Dedifferentiated amniotic fluid mesenchymal stem cell (primary cell): Measurements from ENCODE around the gene SWI5.
A peak's percentile ranks its signal among the peaks of the same experiment; 100 is the strongest.
"Not testable (repeated sequence)": the region's sequence is repeated elsewhere in the genome, so short reads cannot be mapped to it uniquely, and the experiment has no call there.

Experiments used
- DNase-seq: peaks from one replicate; pipeline ENCODE4 v3.0.0-alpha.2; 2016; ENCODE audit errors: extremely low spot score

The SWI5 gene

DNA sequence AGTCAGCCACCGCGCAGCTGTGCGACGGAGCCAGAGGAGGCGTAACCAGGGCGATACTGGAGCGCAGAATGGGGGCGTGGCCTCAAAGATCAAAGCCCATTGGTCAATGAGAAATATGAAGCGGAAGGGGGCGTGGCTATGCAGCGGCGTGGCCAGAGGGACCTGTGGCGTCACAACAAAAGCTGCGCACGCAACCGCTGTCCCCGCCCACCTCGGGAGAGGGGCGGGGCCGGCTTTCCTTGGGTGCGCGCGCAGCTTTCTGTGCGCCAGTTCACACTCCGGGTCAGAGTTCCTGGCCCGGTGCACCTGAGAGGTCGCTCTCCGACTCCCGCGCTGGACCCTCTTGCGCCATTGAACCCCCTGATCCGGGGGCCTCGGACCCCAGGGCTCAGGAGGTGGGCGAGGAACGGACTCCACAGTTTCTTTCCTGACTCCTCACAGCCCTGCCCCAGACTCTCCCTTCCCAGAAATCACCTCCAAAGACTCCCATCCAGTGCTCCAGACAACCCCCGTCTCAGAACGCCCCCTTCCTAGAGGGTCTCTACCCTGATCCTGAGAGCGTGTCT lies at the start of gene SWI5:
TSS of gene SWI5 (plus strand) at position 269 of the 566 bp plus-strand sequence.
- DNase-seq = peak; percentile 100

DNA sequence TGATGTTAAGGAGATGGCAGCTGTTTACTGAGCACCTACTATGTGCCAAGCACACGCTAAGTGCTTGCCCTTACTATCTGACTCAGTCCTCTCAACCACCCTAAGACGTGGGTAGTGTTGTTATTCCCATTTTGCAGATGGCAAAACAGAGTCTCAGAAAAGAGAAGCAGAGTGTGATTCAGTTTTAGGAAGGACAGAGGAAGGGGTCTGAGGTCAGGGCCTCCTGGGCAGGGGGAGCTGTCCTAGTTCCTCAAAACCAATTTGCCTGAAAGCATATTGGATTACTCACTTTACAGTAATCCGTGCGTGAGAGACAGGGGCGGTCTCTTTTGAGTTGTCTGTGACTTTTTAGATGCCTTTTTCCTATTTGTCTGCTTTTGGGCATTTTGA lies 49.7 kb upstream of the SWI5 start:
- no peak for DNase-seq

DNA sequence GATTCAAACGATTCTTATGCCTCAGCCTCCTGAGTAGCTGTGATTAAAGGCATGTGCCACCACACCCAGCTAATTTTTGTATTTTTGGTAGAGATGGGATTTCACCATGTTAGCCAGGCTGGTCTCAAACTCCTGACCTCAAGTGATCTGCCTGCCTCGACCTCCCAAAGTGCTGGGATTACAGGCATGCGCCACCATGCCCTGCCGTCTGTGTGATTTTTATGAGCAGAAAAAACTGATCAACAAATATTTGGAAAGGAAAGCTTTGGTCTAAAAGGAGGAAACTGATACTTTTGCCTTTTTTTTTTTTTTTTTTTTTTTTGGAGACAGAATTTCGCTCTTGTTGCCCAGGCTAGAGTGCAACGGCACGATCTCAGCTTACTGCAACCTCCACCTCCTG lies 45.2 kb upstream of the SWI5 start:
- not testable (repeated sequence) for DNase-seq

DNA sequence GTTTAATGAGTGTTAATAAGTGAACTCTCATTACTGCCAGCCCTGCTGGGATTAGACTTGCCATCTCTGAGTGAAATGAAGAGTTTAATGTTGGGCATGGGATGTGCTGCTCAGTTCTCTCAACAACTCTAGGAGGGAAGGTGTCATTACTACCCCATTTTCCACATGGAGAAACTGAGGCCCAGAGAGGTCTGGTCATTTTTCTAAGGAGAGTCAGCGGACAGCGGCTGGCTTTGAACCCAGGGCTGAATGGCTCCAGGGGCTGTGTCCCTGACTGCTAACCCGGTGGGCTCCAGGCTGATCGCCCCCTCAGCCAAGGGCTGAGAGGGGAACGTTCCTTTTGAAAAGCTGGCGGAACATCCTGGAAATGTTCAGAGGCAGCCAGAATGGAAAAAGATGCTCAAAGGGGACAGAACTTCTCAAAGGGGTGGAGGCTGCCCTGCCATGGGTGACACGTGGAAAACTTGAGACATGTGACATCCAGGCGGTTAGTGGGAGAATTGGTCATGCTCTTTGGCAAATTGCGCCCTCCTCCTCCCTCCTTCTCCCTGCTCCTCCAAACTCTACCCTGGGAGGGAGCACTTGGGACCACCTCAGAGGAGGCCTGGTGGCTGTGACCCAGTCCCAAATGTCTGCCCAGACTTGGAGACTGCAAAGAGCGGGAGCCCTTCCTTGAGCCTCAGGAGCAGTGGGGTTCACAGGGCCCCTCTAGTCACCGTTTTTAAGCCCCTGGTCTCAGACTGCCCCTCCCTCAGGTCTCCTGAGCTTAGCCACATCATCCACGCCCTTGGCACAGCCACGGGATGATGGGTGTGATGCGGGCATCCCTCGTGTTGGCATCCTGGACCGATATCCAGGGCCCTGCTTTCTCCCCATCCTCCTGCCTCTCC lies 44.2 kb upstream of the SWI5 start:
- DNase-seq = no peak

DNA sequence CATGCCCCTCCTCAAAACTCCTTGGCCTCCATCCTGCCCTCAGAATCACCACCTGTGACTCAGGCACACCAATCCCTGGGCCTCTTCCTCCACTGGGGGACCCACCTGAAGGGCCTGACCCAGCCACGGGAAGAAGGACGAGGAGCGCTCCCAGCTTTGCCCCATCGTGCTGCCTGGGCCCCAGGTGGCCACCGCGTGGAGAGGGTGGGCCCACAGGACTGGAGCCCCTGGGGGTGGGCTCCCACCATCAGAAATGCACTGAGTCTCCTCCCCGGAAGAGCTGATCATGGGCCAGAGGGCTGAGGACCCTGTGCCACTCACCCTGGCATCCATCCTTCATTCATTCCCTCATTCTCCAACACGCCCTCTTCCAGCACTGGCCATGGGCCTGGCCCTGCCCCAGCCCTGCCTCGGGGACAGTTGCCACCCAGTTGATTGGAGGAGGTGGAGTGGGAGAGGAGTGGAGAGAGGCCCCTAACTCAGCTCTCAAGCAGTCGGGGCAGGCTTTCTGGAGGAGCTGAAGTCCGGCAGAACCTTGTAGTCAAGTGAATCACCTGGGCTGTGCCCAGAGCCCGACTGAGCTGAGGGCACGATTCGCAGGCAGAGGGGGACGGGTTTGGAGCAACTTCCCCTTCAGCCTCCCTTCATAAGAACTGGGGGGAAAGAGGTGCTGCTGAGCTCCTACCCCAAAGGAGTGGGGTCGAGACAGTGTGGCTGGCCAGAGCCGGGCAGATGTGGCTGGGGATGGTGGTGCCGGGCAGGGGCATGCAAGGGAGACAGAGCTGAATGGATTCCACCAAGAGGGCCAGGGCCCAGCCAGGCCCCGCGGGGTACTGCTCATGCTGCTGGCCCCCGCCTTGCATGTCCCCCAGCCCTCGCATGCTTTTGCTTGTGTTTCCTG lies 43.3 kb upstream of the SWI5 start:
- no peak for DNase-seq

DNA sequence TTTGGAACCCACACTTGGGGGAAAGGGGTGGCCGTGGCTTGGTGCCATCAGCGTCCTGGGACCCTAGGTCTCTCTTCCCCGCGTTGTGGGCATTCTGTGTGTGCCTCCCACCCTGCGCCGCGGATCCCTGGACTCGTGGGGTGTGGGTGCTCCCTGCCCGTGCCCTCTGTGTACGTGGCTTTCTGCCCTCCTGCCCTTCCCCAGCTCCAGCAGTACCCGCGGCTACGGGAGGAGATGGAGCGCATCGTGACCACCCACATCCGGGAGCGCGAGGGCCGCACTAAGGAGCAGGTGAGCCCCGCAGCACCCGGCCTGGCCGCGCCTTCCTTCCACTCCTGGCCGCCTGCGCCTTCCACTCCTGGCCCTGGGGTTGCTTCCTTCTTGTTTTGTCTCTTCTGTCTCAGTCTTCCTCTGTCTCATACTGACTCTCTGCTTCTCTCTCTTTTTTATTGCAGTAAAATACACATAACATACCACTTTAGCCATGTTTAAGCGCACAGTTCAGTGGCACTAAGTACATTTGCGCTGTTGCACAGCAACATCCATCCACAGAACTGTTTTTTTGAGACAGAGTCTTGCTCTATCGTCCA lies 42.2 kb upstream of the SWI5 start:
- DNase-seq = no peak

DNA sequence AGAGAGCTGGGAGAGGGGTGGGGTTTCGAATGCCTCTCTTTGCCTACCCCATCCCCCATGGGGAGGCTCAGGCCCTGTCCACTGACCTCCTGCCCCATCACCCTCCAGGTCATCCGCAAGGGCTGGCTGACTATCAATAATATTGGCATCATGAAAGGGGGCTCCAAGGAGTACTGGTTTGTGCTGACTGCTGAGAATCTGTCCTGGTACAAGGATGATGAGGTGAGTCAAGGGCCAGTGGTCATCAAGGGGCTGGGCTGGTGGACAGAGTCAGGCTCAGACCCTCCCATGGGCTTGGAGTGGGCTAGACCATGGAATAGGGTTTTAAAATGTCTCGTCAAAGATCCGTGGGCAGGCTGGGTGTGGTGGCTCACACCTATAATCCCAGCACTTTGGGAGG lies 34.0 kb upstream of the SWI5 start:
- no peak for DNase-seq

DNA sequence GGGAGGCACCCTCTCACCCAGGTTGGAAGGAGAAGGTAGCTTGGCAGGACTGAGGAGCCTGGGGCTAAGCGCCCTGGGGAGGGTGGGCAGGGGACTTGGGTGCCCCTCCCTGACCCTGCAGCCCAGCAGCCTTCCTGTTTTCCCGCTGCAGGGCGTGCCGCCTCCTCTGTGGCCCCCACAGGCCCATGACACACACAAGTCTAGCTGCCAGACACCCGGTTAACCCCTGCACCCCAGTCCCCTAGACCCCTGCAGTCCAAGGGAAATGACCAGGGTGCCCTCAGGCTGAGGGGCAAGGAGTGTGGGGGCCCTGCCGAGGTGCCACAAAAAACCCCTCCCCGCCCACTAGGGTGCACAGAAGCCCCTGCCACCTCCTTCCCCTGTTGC lies 33.3 kb upstream of the SWI5 start:
- no peak for DNase-seq

DNA sequence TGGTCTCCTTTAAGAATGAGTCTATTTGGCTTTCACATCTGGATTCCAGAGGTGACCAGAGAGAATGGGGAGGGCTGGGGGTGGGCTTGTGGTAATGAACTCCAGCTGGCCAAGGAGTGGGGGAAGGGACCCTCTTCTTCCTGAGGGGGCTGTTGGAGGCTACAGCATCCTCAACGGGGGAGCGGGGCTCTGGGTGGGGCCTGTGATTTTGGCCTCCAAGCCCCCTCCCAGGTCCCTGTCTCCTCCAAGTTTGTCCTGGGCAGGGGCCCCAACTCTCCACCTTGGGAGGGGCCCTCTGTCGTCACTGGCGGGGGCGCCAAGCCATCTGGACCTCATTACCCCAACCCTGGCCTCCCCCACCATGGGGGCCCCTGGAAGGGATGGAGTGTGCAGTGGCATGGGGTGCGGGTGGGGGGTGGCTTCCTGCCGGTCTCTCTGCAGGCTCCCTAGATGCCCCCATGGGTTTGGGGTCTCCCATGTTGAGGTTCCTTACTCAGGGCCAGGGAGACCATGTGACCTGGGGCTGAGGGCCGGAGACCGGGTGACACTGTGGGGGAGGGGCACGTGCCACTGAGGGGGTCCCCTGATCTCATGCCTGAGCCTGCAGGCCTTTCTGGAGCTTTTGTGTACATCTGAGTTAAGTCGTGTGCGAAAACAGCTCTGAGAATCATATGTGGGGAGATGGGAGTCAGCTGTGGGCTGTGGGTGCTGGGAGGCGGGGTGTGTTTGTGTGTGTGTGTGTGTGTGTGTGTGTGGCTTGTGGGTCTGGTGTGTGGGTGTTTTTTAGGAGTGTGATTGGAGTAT lies 32.7 kb upstream of the SWI5 start:
- peak; percentile 35 for DNase-seq

DNA sequence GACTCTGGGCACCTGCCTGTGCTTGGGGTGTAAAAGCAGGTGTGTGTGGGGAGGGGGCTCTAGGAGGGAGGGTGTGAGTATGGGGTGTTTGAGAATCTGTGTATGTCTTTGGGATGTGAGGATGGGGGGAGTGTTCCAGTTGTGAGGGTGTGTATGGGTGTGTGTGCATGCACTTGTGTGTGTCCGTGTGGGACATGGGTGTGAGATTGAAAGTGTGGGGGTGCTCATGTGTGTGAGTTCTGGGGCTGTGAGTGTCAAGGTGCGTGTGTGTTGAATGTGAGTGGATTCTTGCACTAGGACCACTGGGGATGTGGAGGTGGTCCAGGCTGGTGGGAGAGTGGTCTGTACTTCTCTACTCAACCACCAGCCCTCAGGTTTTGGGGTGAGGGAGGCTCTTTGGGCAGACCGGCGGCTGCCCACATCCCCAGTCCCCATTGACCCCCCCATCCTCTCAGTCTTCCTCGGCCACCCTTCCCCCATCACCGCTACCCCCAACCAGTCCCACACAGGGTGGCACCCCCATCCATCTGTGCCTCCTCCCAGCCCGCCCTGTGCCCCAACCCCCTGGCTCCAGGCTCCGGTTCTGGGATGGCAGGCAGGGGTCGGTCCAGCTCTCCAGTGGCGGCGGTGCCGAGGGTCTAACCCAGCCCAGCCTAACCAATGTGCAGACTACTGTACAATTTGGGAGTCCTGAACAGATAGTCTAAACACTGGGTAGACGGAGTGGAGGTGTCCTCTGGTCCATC lies 31.8 kb upstream of the SWI5 start:
- no peak for DNase-seq

DNA sequence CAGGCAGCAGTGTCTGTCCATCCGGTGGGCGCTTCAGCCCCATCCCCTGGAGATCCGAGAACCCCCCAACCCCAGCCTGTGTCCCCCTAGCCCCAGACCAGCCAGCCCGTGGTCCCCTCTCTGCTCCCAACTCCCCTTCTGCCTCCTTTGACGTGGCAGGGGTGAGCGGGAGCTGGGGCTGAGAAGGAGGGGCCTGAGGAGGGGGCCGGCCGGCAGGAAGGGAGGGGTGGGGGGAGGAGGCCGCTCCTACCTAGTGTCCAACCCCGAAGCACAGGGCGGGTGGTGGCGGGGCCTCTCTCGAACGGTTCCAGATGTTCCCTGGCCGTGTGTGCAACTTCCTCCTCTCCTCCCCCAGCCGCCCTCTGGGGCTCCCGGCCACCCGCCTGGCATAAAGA lies 31.2 kb upstream of the SWI5 start:
- peak; percentile 88 for DNase-seq

DNA sequence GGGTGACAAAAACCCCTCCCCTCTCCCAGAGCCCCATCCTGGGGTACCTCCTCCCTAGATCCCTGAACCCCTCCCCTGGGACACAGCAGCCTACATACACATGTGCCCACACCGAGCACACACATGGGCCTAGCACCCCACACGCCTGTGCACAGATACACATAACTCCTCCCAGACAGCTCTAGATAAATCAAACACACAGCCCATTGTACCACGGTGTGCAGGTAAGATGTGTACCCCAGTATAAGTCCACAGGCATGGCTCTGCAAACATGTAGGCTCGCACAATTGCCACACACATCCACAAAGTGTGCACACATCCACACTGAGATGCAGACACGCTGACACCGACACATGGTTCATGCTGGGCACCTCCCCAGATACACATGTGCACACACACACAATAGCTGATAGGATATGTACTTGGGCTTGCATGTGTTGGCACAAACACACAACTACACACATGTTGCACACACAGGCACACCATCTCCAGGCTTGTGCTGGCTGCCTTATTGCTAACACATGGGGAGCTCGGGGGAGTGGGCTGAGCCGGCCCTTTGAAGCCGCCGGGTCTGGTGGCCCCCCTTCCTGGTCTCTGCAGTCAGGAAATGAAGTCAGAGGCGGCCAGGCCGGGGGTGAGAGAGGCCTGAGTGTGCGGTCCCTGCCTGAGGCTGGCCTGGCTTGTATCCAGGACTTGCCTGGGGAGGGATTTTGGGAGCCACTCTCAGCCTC lies 30.5 kb upstream of the SWI5 start:
- peak; percentile 20 for DNase-seq

DNA sequence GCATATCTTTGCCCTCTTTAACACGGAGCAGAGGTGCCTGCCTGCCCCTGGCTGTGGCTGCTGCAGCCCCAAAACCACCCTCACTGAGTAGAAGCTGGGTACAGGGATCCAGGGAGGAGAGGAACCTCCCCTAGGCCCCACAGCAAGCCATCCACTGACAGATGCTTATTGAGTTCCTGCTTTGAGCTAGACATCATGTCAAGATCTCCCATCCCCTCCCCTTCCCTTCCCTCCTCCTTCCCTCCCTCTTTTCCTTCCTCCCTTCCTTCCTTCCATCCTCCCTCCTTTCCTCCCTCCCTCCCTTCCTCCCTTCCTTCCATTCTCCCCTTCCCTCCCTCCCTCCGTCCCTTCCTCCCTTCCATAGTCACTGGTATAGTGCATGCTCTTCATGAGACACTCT lies 29.6 kb upstream of the SWI5 start:
- no peak for DNase-seq

DNA sequence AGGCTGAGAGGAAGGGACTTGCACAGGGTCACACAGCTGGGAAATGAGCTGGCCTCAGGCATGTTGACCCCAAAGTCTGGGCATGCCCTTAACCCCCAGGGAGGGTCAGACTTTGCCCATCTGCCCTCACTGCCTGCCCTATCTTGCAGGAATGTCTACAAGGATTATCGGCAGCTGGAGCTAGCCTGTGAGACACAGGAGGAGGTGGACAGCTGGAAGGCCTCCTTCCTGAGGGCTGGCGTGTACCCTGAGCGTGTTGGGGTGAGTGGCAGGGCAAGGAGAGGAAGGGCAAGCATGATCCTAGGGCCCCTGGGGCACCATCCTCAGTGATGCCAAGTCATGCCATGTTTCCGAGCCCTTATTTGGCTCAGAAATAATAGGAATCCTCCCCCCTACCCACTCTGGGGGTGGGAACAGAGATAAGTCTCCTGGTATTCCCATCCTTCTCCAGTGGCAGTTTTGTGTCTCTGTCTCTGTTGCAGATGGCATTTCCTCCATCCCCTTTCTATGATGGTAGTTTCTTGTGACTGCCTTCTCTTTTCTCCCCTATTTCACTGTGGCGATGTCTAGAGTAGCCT lies 28.8 kb upstream of the SWI5 start:
- no peak for DNase-seq

DNA sequence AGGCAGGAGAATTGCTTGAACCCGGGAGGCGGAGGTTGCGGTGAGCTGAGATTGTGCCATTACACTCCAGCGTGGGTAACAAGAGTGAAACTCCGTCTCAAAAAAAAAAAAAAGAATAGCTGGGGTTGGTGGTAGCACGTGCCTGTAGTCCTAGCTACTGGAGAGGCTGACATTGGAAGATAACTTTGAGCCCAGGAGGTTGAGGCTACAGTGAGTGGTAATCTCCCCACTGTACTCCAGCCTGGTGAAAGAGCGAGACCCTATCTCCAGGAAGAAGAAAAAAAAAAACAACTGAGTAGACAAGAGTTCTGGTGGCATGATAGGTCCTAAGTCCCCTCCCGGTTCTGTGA lies 26.5 kb upstream of the SWI5 start:
- no peak for DNase-seq

DNA sequence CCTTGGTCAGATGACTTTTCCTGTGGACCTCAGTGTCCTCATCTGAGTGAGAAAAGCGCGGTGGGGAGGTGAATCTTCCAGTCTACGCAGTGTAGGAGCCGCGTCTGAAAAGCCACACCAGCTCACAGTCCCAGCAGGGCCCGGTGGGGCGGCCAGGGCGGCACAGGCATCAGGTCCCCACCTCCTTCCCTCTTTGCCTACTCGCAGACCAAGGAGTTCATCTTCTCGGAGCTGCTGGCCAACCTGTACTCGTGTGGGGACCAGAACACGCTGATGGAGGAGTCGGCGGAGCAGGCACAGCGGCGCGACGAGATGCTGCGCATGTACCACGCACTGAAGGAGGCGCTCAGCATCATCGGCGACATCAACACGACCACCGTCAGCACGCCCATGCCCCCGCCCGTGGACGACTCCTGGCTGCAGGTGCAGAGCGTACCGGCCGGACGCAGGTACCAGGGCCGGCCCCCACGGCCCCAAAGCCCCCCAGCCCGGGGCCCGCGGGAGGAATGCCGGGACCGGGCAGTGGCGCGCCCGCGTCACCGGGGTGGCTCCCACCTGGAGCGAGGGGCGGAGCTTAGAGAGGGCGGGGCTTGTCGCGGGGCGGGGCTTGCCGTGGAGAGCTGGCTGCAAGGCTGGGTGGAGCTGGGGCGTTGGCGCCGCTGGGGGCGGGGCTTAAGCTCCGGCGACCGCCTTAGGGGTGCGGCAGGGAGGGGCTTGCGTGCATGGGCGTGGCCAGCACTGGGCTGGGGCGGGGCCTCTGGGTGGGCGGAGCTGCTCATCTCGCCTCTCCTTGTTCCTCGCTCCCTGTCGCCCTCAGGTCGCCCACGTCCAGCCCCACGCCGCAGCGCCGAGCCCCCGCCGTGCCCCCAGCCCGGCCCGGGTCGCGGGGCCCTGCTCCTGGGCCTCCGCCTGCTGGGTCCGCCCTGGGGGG lies 25.9 kb upstream of the SWI5 start:
- DNase-seq = peak; percentile 25

DNA sequence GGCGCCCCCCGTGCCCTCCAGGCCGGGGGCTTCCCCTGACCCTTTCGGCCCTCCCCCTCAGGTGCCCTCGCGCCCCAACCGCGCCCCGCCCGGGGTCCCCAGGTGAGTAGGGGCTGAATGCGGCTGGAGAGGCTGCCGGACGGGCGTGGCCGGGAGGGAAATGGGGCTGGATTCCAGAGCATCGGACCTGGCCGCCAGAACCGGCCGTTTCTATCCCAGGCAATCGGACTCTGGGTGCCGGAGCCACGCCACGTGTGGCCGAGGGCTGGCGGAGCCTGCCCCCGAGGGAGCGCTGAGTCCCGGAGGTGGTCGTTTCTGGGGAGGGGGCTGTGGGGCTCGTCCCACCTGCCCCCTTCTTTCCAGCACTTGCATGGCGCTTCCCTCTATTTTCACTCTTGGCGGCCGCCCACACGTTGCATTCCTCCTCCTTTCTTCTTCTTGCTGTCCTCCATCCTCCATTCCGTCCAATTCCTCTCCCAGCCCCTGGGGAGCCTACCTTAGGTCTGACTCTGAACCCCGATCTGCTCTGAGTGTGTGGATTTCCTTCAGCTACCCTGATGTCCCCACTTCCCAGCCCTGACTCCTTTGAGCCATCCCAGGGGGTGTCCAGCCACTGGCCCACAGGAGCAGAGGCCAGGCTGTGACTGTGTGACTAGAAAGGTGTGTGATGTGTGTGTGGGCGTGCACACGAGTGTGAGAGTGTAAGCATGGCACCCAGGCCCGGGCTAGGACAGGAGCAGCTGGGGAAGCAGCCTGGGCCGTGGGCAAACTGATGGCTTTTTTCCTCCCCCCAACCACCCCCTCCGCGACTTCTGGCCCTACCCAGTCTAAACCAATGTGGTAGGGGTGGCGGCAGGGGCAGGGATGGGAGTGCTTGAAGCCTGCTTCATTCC lies 25.0 kb upstream of the SWI5 start:
- DNase-seq = no peak

DNA sequence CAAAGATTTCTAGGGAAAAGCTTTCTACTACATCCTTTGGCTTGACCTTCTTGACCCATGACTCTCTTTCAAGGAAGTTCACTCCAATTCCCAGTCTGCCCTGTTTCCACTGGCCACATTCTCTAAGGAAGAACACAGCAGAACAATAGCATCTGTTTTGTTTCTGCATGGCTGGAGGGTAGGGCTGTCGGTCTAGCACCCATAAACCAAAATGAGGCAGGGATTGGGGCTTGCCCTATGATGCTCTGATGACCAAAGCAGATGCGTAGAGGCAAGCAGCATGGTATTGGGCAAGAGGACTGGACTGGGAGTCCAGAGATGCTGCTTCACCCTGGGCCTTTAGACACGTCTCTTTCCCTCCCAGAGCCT lies 24.4 kb upstream of the SWI5 start:
- no peak for DNase-seq
